ENCODE measurements around the gene HSDL2.

DNA sequence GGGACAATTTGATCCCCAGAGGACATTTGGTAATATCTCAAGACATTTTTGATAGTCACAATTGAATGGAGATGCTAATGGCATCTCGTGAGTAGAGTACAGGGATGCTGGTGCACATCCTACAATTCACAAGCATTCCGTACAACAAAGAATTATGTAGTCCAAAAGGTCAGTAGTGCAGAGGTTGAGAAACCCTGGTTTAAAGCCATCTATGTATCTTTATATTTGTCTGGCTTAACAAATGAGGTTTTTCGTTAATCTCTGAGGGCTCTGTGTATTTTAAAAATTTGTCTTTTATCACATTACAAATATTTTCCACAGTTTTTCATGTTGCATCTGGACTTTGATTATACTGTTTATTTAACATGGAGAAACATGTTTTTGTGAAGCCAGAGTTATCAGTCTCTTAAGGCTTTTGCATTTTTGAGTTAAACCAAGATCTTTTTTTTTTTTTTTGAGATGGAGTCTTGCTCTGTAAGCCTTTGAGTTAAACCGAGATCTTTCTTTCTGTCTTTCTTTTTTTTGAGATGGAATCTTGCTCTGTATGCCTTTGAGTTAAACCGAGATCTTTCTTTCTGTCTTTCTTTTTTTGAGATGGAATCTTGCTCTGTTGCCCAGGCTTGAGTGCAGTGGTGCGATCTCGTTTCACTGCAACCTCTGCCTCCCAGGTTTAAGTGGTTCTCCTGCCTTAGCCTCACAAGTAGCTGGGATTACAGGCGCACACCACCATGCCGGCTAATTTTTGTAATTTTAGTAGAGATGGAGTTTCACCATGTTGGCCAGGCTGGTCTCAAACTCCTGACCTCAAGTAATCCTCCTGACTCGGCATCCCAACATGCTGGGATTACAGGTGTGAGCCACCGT, 2.8 kb downstream of the HSDL2 start:
- TF ChIP-seq, protein P1, sequence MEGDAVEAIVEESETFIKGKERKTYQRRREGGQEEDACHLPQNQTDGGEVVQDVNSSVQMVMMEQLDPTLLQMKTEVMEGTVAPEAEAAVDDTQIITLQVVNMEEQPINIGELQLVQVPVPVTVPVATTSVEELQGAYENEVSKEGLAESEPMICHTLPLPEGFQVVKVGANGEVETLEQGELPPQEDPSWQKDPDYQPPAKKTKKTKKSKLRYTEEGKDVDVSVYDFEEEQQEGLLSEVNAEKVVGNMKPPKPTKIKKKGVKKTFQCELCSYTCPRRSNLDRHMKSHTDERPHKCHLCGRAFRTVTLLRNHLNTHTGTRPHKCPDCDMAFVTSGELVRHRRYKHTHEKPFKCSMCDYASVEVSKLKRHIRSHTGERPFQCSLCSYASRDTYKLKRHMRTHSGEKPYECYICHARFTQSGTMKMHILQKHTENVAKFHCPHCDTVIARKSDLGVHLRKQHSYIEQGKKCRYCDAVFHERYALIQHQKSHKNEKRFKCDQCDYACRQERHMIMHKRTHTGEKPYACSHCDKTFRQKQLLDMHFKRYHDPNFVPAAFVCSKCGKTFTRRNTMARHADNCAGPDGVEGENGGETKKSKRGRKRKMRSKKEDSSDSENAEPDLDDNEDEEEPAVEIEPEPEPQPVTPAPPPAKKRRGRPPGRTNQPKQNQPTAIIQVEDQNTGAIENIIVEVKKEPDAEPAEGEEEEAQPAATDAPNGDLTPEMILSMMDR (IDR thresholded peaks at IDR 0.05; ENCODE audit: low read depth, low read length): no peak
- TF ChIP-seq, protein P2, sequence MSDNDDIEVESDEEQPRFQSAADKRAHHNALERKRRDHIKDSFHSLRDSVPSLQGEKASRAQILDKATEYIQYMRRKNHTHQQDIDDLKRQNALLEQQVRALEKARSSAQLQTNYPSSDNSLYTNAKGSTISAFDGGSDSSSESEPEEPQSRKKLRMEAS (IDR thresholded peaks at IDR 0.05; ENCODE audit: low read depth, low read length): no peak
- TF ChIP-seq POLR2A (IDR thresholded peaks at IDR 0.05; ENCODE audit: extremely low read depth, insufficient read length): no peak
- no peak for TF ChIP-seq MYC (IDR thresholded peaks at IDR 0.05; ENCODE audit: low read depth, low read length)

Data from NB4 (cell line).